Keratinocyte (primary cell): ENCODE data around the gene ATRAID.
"Not testable (repeated sequence)": the region's sequence is repeated elsewhere in the genome, so short reads cannot be mapped to it uniquely, and the experiment has no call there.

Source experiments
- CTCF ChIP-seq, 3 experiments: IDR thresholded peaks in 1 of 3; conservative IDR thresholded peaks in 1 of 3; optimal IDR thresholded peaks in 1 of 3; 2 replicates in 2 of 3; 3 replicates in 1 of 3; pipeline versions ENCODE3 to v1.5.1; 2011; ENCODE audit warnings: low read length in 3 of 3, mild to moderate bottlenecking in 3 of 3, moderate library complexity in 2 of 3, control low read depth in 1 of 3, inconsistent platforms in 1 of 3; ENCODE audit not compliant: insufficient read depth in 2 of 3; ENCODE audit errors: extremely low read depth in 1 of 3
- EZH2 ChIP-seq: IDR thresholded peaks from one replicate; pipeline ENCODE4 v1.6.1; 2012; ENCODE audit warnings: inconsistent platforms, mild to moderate bottlenecking, low read length, moderate library complexity

- TF ChIP-seq CTCF (optimal IDR thresholded peaks at IDR 0.05 in 1 of 3, IDR thresholded peaks at IDR 0.05 in 1 of 3, conservative IDR thresholded peaks at IDR 0.05 in 1 of 3; ENCODE audit: extremely low read depth in 1 of 3, insufficient read depth in 2 of 3, low read length in 3 of 3); EZH2: not testable (repeated sequence)
These were observed 13.8 kb upstream of the ATRAID start for GRCh38 chr2:27198068-27198467.
